ENCODE data around the gene SPRR2A.
"Not testable (repeated sequence)": the region's sequence is repeated elsewhere in the genome, so short reads cannot be mapped to it uniquely, and the experiment has no call there.

SPRR2A gene

DNA sequence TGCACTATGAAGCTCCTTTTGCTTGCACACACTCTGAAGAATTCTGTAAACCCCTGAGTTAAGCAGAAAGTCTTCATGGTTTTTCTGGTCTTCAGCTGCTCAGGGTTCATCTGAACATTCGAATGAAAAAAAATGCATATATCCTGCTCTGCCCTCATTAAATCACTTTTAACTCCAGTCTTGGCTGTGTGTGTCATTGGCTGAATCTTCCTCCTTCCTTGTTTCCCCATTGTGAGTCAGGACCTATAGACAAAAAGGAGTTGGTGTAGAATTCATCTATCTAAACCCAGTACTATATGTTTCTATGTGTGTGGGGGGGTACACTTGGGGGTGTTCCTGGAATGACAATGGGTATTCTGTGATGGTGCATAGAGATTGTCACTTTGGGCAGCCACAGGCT lies 32.9 kb downstream of the SPRR2A start:
- no peak for DNase-seq (ENCODE audit: low read depth)

DNA sequence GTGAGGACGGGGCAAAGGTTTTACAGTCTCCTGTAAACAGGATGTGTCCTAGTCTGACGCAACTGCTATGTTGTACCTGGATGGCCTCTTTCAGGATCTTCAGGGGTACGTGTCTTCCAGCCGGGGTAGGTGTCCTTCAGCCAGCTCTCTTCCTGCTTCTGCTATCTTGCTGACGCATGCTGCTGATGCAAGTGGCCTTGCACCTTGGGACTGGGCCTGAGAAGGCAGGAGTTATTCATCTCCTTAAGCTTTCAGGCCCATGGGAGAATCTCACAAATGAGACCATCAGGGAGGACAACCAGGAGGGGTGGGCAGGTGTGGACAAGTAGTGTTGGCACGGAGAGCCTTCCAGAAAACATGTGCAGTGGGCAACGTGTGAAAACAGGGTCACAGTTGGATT lies 34.2 kb downstream of the SPRR2A start:
- no peak for DNase-seq (ENCODE audit: low read depth)

DNA sequence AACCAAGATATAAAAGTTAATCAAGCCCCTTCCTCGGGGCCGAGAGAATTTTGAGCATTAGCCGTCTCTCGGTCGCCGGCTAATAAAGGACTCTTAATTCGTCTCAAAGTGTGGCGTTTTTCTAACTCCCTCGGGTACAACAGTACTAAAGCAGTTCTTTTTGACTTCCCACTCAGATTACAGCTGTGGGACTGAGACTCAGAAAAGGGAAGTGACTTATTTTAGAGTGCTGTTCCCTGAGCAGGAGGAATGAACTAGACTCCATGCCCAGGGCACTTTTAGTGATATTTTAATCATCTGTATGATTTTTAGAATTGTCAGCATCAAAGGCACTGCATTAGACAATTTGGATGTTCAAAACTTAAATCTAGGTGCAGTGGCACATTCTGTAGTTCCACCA lies 35.0 kb downstream of the SPRR2A start:
- not testable (repeated sequence) for DNase-seq (ENCODE audit: low read depth)

DNA sequence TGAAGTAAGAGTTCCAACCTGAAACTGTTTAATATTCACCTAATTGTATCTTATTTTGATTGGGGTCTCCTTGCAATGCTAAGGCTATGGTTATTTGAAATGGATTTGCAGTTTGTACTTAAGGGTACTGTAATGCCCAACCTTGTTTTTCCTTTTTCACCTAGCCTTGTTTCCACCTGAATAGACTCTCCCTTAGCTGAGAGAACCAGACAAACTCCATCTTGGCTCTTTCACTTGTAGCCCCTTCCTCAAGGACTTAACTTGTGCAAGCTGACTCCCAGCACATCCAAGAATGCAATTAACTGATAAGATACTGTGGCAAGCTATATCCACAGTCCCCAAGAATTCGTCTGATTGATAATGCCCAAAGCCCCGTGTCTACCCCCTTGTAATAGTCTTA lies 35.5 kb downstream of the SPRR2A start:
- DNase-seq (ENCODE audit: low read depth): not testable (repeated sequence)

DNA sequence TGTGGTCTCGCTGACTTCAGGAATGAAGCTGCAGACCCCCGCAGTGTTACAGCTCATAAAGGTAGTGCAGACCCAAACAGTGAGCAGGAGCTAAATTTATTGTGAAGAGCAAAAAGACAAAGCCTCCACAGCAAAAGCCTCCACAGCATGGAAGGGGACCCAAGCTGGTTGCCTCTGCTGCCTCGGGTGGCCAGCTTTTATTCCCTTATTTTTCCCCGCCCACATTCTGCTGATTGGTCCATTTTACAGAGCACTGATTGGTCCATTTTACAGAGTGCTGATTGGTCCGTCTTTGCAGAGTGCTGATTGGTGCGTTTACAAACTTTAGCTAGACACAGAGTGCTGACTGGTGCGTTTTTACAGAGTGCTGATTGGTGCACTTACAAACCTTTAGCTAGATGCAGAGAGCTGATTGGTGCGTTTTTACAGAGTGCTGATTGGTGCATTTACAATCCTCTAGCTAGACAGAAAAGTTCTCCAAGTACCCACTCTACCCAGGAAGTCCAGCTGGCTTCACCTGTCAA lies 46.0 kb downstream of the SPRR2A start:
- not testable (repeated sequence) for DNase-seq (ENCODE audit: low read depth)
